NCI-H446 treated with DMSO at 0.1 percent for 48 hours (cell line): Measurements from ENCODE around the gene CREB3L4.

Source experiments
- DNase-seq: peaks from one replicate; lab custom pipeline; 2025; lab: John Stamatoyannopoulos, UW

The CREB3L4 gene

DNA sequence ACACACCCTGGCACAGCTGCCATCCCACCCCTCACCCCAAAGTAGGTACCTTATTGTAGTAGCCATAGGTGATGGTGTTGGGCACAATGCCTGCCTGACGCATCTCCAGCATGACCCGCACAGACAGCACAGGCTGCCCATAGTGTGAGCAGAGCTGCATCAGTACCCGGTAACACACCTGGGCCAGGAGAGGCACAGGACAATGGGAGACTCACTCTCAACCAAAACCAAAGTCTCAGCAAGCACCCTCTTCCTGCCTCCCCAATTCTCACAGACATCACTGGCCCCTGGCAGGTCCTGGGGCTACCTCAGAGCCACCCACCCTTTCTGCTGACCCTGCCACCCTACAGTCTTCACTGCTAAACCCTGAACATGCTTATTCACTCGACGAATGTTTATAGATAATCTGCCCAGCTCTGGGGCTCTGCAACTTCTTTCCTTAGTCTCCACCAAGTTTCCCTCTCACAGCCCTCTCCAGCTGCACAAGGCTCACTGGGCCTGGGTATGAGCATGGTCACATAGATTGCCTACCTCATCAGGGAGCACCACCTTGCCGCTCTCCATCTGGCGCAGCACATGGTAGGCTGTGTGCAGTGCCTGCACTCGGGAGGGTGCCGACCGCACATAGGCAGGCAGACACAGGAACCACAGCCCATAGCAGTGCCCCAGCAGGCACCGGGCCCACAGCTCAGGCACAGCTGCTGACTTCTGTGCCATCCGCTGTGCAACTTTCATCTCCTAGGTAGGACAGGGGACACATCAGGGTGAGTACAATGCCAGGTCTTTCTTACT, 31.5 kb upstream of the CREB3L4 start:
- no peak for DNase-seq

GRCh38 chr1:153937331-153937730, 30.4 kb upstream of the CREB3L4 start:
- DNase-seq: no peak

GRCh38 chr1:153938996-153939395, 28.7 kb upstream of the CREB3L4 start:
- DNase-seq: no peak

DNA sequence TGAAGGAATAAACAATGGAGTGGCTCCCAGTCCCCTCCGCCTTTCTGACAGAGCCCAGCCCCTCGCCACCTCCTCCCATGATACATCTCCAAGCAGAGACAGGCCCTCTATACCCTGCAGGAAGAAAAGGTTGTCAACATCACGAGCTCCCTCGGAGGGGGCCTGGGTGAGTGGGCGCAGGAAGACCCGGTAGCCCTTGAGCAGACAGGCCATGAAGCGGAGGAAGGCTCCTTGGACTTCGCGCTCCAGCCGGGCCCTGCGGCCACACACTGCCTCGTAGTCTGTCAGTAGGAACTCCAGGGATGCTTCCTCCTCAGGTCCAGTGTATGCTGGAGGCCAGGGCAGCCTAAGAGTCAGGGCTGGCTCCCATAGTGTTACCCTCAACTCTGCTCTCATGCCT, 28.2 kb upstream of the CREB3L4 start:
- no peak for DNase-seq

- DNase-seq: no peak
Measured at GRCh38 chr1:153940756-153941155, 26.9 kb upstream of the CREB3L4 start.

GRCh38 chr1:153941826-153942725, 25.6 kb upstream of the CREB3L4 start:
- DNase-seq: no peak

DNA sequence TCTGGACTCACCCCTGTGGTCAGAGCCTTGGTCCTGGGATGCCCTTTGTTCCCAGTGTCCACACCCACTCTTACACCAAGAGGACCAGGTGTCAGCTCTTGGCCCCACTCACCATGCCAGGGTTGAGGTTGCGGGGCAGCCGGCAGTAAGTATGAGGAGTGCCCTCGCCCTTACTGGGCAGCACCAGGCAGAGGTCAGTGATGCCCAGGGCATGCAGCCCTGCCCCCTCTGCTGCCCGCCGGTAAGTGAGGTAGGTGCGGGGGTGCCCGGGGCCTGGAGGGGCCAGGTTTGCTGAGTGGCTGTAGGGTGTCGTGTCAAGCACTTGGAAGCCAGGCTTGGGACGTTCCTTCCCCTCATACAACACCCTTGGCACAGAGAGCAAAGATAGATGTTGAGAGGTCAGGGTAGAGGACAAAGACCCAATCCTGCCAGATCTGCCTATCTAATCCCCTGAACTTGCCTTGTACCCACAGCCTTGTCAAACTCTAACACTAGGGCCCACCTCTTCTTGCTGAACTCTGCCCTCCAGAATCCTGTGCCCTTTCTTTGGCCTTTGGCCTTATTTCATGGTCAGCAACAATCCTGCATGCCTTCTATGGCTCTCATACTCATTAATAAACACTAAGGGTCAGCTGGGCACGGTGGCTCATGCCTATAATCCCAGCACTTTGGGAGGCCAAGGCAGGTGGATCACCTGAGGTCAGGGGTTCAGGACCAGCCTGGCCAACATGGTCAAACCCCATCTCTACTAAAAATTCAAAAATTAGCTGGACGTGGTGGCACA, 24.7 kb upstream of the CREB3L4 start:
- DNase-seq: no peak

DNA sequence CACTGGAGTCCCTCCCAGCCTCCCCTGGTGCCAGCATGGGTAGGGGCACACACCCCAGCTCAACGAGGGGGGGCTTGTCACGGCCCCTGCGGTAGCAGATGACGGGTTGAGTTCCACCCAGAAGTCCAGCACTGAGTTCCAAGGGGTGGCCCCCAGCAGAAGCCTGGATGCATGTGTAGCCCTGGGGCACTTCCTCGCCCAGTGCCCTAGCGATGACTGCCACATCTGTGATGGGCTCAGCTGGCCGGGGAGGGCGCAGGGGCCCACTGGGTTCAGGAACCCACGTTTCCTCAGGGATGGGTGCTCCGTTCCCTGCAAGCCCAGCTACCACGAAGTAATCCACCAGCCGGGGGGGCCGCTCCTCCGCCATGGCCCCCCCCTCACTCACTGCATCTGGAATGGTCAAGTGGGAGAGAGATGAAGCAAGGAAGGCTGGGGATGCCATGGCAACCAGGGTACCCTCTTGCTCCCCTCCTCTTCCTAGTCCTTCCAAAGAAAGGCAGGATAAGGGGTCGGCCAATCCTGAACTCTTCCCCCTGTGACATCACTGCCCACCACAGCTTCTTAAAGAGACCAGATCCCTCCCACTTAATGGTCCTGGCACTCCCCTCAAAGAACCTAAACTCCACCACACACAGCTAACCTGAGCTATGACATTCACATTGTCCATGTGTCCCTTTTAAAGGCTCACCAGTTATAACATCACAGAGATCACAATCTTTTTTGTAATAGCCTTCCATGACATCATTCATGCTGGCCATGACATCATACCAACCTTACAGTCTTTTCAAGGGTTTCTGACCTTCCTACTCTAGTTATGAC, 23.5 kb upstream of the CREB3L4 start:
- no peak for DNase-seq

DNA sequence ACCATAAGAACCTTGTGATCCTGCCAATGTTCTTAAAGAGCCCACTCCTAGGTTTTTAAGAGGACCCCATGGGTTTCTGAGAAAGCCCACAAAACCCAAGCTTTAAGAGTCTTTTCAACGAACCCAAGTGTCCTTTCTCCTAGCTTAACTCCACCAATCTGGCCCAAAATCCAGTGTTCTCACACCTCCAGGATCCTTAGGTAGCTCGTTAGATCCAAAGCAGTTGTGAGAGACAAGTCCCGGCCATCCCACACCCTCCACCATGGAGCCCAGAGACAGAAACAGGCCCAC, 22.9 kb upstream of the CREB3L4 start:
- no peak for DNase-seq

GRCh38 chr1:153945131-153945794, 22.4 kb upstream of the CREB3L4 start:
- DNase-seq: no peak

DNA sequence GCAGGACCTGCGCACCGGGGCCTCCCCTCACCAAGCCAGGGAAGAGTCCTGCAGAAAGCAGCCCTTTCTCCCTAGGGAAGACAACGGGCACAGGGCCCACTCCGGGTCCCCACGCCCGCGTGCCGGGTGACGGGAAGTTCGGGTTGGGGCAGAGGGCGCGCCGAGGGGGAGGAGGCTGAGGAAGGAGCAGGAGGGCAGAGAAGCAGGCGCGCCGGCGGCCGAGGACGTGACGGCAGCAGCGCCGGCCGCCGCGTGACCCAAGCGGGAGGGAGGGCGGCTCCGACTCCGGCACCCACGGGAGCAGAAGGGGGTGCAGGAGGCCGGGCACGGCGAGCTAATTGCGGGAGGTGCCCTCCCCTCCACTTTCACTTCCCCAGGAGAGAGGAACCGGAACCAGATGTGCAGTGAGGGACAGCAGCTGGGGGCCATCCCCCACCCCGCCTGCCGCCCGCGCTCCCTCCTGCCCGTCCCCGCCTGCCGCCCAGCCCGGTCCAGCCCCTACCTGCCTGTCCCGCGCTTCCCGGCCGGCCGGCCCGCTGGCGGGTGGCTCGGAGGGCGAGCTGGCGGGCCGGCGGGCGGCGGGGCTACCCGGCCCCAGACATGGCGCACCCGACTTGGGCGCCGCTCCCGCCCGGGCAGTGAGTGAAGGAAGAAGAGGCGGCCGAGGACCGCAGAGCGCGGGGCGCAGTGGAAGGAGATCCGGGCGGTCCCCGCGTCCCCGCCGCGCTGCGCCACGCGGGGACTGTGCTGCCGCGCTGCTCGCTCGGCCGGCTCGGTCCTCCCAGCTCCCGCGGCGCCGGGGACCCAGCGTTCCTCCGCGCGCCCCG, 21.7 kb upstream of the CREB3L4 start:
- DNase-seq: no peak

DNA sequence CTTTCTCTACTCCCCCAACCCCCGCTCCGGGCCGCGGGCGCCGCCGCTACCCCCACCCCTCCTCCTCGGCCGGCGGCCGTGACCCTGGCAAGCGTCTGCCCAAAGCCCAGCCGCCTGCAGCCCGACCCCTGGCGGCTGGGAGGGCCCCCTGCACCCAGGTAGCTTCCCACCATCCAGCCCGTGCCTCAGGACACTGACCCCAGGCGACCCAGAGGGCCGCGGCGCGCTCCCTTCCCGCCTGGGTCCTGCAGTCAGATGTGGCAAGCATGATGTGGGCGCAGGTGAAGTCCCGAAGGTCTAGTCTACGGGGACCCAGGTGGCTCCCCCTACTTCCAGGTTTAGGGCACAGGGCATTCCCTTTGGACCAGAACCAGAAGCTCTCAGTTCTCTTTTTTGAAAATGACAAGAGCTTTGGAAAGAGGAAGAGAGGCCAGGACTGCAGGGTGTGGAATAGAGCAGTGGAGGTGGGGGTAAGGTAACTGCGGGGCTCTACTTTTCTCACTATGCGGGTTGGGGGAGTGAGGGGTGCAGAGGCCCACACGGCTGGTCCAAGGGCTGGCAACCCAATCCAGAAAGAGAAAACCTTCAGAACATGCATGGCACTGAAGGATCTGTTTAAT, 21.0 kb upstream of the CREB3L4 start, which contains the start of gene DENND4B:
TSS of gene DENND4B (minus strand) at position 97 of the 620 bp plus-strand sequence. CDS start 2,344 bp downstream, outside the sequence.
- peak; percentile 54 for DNase-seq

- no peak for DNase-seq
Measured at GRCh38 chr1:153951183-153951582, 16.5 kb upstream of the CREB3L4 start.

DNA sequence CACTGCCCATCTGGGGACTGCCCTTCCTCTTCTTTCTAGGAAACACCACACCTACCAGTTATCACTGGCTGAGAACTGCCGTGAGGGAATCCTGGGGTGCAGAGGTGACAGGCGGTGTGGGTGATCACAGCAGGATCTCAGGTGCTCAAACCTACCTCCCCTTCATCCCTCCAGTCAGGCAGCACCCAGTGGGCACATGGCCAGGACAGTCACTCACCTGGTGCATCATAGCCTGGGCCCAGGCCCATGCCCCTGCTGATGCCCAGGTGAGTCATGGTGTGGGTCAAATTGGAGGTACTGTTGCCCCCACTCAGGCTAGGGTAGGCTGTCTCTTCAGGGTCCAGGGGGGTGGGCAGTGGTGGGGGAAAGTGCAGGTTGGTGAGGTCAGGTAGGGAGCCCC, 15.9 kb upstream of the CREB3L4 start:
- DNase-seq: no peak

- no peak for DNase-seq
Measured at GRCh38 chr1:153953859-153954365, 13.8 kb upstream of the CREB3L4 start.

GRCh38 chr1:153954826-153955225, 12.9 kb upstream of the CREB3L4 start:
- DNase-seq: no peak

DNA sequence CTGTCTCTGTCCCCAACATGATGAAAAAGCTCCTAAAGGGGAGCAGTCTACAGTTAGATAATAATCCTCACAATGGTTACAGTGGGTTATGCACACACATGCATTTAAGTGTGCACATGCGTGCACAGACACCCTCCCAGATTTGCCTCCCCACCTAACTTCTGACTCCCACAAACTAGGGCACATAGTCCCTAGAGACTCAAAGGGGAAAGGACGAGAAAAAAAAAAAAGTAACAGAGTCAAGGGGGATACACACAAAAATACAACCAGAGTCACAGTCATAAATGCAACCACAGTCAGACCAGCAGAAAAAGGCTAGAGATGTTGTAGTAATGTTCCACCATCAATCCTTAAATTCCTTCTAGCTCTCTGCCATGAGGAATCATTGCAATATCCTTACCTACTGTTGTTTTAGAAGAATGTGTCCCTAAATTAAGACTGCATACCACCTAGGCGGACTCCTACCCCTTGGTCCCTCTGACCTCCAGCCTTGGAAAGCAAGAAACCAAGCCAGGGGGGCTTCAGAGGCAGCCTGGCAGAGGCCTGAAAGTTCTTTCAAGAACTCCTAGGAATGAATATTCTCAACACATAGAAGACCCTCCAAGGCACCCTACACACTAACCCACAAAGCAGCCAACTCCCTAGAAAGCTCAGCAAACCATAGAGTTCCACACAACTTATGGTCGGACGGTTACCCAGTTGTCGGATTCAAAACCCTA, 10.5 kb upstream of the CREB3L4 start:
- DNase-seq: no peak

DNA sequence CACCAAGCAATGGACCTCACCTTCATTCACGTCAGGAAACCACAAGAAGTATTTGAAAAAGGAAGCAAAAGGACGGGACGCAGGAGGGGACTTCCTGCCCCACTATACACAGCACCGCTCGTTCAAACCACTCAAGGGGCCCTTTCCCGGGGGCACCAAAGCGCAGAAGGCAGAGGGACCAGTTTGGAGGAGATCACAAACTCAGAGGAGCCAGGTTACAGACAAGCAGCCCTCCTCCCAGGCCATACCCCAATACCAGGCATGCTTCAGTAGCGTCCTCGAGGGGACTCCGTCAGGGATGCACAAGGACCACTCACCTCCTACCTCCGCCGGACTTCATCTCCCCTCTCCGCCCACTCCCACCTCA, 10.0 kb upstream of the CREB3L4 start:
- DNase-seq: no peak
